ENCODE measurements around the gene ASCC1. TPM values are rescaled to one million over a fixed set of nuclear protein-coding genes. Genes with fewer than 3 reads are reported as not detected.

The ASCC1 gene
- total RNA-seq, 2 experiments from 2014 or later, result 16.5 to 19.0 TPM

DNA sequence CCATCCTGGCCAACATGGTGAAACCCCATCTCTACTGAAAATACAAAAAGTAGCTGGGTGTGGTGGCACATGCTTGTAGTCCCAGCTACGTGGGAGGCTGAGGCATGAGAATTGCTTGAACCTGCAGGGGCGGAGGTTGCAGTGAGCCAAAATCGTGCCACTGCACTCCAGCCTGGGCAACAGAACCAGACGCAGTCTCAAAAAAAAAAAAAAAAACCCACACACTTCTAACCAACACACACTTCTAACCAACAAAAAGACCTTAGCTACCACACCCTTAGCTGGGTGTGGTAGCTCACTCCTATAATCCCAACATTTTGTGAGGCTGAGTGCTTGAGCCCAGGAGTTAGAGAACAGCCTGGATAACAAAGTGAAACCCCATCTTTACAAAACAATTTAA is 93.9 kb downstream of the ASCC1 start:
- Mint-ChIP-seq H3K4me3 (peak overlapping the region; percentile 12), H3K27me3 (no peaks in the 10 kb centered on the region), H3K9me3 (no peaks in the 10 kb centered on the region), H3K4me1 (ENCODE audit: low read depth) (peaks cover 67% of the 10 kb centered on the region), H3K27ac (peak overlapping the region; percentile 3), H3K36me3 (ENCODE audit: low read depth) (peaks cover 29% of the 10 kb centered on the region)
- Histone ChIP-seq H3K27ac (ENCODE audit: low read depth in 1 of 2, low read length in 2 of 2) (peak overlapping the region in 1 of 2 donors; percentile 10), H3K36me3 (ENCODE audit: insufficient read depth, low read length) (no peaks in the 10 kb centered on the region), H3K4me3 (ENCODE audit: low read length) (no peak overlapping the region), H3K4me1 (ENCODE audit: insufficient read depth, low read length) (peaks cover 11% of the 10 kb centered on the region), H3K27me3 (ENCODE audit: control insufficient read depth in 1 of 2, insufficient read depth in 2 of 2, low read length in 2 of 2) (no peaks in the 10 kb centered on the region), H3K9me3 (ENCODE audit: control insufficient read depth in 1 of 2, insufficient read depth in 1 of 2, low read length in 2 of 2) (no peaks in the 10 kb centered on the region)
- TF ChIP-seq, protein P1, sequence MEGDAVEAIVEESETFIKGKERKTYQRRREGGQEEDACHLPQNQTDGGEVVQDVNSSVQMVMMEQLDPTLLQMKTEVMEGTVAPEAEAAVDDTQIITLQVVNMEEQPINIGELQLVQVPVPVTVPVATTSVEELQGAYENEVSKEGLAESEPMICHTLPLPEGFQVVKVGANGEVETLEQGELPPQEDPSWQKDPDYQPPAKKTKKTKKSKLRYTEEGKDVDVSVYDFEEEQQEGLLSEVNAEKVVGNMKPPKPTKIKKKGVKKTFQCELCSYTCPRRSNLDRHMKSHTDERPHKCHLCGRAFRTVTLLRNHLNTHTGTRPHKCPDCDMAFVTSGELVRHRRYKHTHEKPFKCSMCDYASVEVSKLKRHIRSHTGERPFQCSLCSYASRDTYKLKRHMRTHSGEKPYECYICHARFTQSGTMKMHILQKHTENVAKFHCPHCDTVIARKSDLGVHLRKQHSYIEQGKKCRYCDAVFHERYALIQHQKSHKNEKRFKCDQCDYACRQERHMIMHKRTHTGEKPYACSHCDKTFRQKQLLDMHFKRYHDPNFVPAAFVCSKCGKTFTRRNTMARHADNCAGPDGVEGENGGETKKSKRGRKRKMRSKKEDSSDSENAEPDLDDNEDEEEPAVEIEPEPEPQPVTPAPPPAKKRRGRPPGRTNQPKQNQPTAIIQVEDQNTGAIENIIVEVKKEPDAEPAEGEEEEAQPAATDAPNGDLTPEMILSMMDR (IDR thresholded peaks at IDR 0.05), result no peak
- POLR2A ChIA-PET, result interaction anchor here (0.7 to 1.9 kb wide), 5 partner anchors 10 to 271 kb away, joined by 3 to 9 read pairs (median 3); partner anchors contain the start of genes PSAP and SPOCK2
- ATAC-seq (ENCODE audit: poor library complexity), result peak; percentile 34
- intact Hi-C loops (cut with DNase I, micrococcal nuclease), result no loop called here
- CTCF ChIA-PET, result interaction anchor here (1.2 to 1.6 kb wide), 2 partner anchors 74 to 153 kb away, joined by 3 read pairs; no protein-coding TSS in a partner anchor
- DNase-seq, result peak in 2 of 14 experiments; percentile 6 to 28

DNA sequence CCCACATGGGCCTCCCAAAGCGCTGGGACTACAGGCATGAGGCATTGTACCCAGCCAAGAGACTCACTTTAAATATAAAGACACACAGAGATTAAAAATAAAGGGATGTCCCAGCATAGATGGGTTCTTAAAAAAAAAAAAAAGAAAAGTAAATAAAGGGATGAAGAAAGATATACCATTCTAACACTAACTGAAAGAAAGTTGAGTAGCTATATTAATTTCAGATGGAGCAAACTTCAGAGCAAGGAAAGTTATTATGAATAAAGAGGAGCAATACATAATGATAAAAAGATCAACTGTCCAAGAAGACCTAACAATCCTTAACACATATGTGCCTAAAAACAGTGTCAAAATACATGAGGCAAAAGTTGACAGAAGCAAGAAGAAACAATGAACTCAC is 94.7 kb downstream of the ASCC1 start:
- Mint-ChIP-seq H3K27ac (peak overlapping the region; percentile 3), H3K36me3 (ENCODE audit: low read depth) (peaks cover 26% of the 10 kb centered on the region), H3K4me1 (ENCODE audit: low read depth) (peaks cover 61% of the 10 kb centered on the region), H3K27me3 (no peaks in the 10 kb centered on the region), H3K4me3 (no peak overlapping the region), H3K9me3 (peaks cover 1% of the 10 kb centered on the region)
- CTCF ChIA-PET, result interaction anchor here (0.5 kb wide), 1 partner anchor 21 kb away, joined by 3 read pairs; no protein-coding TSS in a partner anchor
- no peaks in the 10 kb centered on the region for H3K9me3 ChIP-seq (ENCODE audit: control insufficient read depth in 1 of 2, insufficient read depth in 1 of 2, low read length in 2 of 2)
- ATAC-seq (ENCODE audit: poor library complexity) (no peak), DNase-seq (no peak)
- peaks cover 11% of the 10 kb centered on the region for H3K4me1 ChIP-seq (ENCODE audit: insufficient read depth, low read length)
- intact Hi-C loops (cut with DNase I, micrococcal nuclease), result no loop called here
- H3K36me3 ChIP-seq (ENCODE audit: insufficient read depth, low read length), result no peaks in the 10 kb centered on the region
- H3K4me3 ChIP-seq (ENCODE audit: low read length), result no peak overlapping the region
- POLR2A ChIA-PET, result no interaction called here
- TF ChIP-seq, protein P1 (IDR thresholded peaks at IDR 0.05), result no peak
- H3K27ac ChIP-seq (ENCODE audit: low read depth in 1 of 2, low read length in 2 of 2), result no peak overlapping the region
- H3K27me3 ChIP-seq (ENCODE audit: control insufficient read depth in 1 of 2, insufficient read depth in 2 of 2, low read length in 2 of 2), result no peaks in the 10 kb centered on the region

DNA sequence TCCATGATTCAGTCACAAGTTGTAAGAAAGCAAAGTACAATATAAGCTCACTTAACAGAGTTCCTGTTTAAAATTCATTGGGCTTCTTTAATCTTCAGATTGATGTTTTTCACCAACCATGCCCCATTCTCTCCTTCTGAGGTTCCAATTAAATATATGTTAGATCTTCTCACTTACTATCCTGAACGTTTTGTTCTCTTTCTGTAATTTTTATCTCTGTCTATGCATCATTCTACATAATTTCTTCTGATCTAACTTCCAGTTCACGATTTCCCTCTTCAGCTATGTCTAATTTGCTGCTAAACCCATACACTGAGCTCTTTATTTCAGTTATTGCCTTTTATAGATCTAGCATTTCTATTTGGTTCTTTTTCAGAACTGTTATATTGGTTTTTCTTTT is 99.7 kb downstream of the ASCC1 start:
- no peaks in the 10 kb centered on the region for H3K27me3 ChIP-seq (ENCODE audit: control insufficient read depth in 1 of 2, insufficient read depth in 2 of 2, low read length in 2 of 2)
- intact Hi-C loops (cut with DNase I, micrococcal nuclease), result no loop called here
- H3K36me3 ChIP-seq (ENCODE audit: insufficient read depth, low read length), result no peaks in the 10 kb centered on the region
- no peaks in the 10 kb centered on the region for H3K9me3 ChIP-seq (ENCODE audit: control insufficient read depth in 1 of 2, insufficient read depth in 1 of 2, low read length in 2 of 2)
- peaks cover 48% of the 10 kb centered on the region for H3K4me1 Mint-ChIP-seq (ENCODE audit: low read depth)
- ChIA-PET CTCF (interaction anchor here (0.5 to 2.5 kb wide), 5 partner anchors 9 to 153 kb away, joined by 3 to 8 read pairs (median 5); no protein-coding TSS in a partner anchor), POLR2A (interaction anchor here (0.6 to 2.5 kb wide), 5 partner anchors 8 to 221 kb away, joined by 3 to 6 read pairs (median 5); no protein-coding TSS in a partner anchor)
- H3K9me3 Mint-ChIP-seq, result peaks cover 3% of the 10 kb centered on the region
- H3K36me3 Mint-ChIP-seq (ENCODE audit: low read depth), result peaks cover 47% of the 10 kb centered on the region
- ATAC-seq (ENCODE audit: poor library complexity), result no peak
- H3K4me3 Mint-ChIP-seq, result no peak overlapping the region
- peaks cover 3% of the 10 kb centered on the region for H3K4me1 ChIP-seq (ENCODE audit: insufficient read depth, low read length)
- TF ChIP-seq, protein P1 (IDR thresholded peaks at IDR 0.05), result no peak
- H3K4me3 ChIP-seq (ENCODE audit: low read length), result no peak overlapping the region
- H3K27ac Mint-ChIP-seq, result no peak overlapping the region
- no peaks in the 10 kb centered on the region for H3K27me3 Mint-ChIP-seq
- H3K27ac ChIP-seq (ENCODE audit: low read depth in 1 of 2, low read length in 2 of 2), result no peak overlapping the region
- DNase-seq, result no peak
